K562 (cell line): ENCODE data around the gene HEPHL1. TPM values are rescaled to one million over a fixed set of nuclear protein-coding genes. Genes with fewer than 3 reads are reported as not detected.

ENCODE experiments used
- ATAC-seq: fragments of 200-7000 bp; cut with Tn5 transposase; 3 replicates; pipeline ENCODE4 v1.9.1; 2020; ENCODE audit warnings: moderate library complexity
- BruUV-seq: library from RNA; stranded (reverse); fragments of 400-500 nt; replicated peaks from 2 replicates; lab custom pipeline; 2021; lab: Mats Ljungman, UMichigan
- CTCF ChIA-PET: fragments of 300-600 bp; formaldehyde crosslinking; extraction: SDS; loops from one replicate; lab custom pipeline; 2021; ENCODE audit warnings: low intra/inter-chr PET ratio; lab: Yijun Ruan, JAX
- POLR2A ChIA-PET: fragments of 300-600, 350-650 bp; sonication (Branson Sonifier 250); formaldehyde crosslinking; extraction: SDS; loops from one replicate; lab custom pipeline; 2021; ENCODE audit warnings: antibody characterized with exemption, inconsistent platforms; lab: Yijun Ruan, JAX
- DNase-seq, 4 experiments: peaks; one replicate each; pipeline versions ENCODE4 v3.0.0 to v3.0.0-alpha.2; 2011 to 2018; ENCODE audit warnings: low spot score in 3 of 4, mixed read lengths in 3 of 4; ENCODE audit errors: extremely low read depth in 1 of 4
- FAIRE-seq: peaks from 2 replicates; lab custom pipeline; 2011; peaks lifted over from hg19 to GRCh38; lab: Jason Lieb, UNC
- H2AFZ ChIP-seq: 2 replicates; pipeline ENCODE4 v1.6.0; 2011; ENCODE audit warnings: low read depth, low read length, control low read depth, inconsistent platforms
- H3K27ac ChIP-seq: fragments of 200-600 bp; 3 replicates; pipeline ENCODE4 v1.8.0; 2011; ENCODE audit warnings: low read depth, mild to moderate bottlenecking, control low read depth, inconsistent platforms, low read length, moderate library complexity, mixed read lengths; ENCODE audit errors: extremely low read depth
- H3K27me3 ChIP-seq, 2 experiments: fragments of 300-600 bp in 1 of 2; 2 replicates in 1 of 2; 3 replicates in 1 of 2; pipeline versions ENCODE4 v1.6.0 to v1.8.0; 2011; ENCODE audit warnings: inconsistent platforms in 2 of 2, low read length in 2 of 2, mild to moderate bottlenecking in 1 of 2, mixed read lengths in 1 of 2, moderate library complexity in 1 of 2; ENCODE audit not compliant: control insufficient read depth in 2 of 2, insufficient read depth in 2 of 2
- H3K36me3 ChIP-seq: fragments of 300-600 bp; 3 replicates; pipeline ENCODE4 v1.8.0; 2011; ENCODE audit warnings: mild to moderate bottlenecking, low read length, inconsistent platforms; ENCODE audit not compliant: control insufficient read depth, insufficient read depth
- H3K4me1 ChIP-seq, 2 experiments: fragments of 200-600 bp in 1 of 2; replicated peaks in 1 of 2; 2 replicates in 1 of 2; 3 replicates in 1 of 2; pipeline versions ENCODE4 v1.5.1 to v1.8.0; 2011; ENCODE audit warnings: inconsistent platforms in 2 of 2, low read length in 2 of 2, mild to moderate bottlenecking in 1 of 2, mixed read lengths in 1 of 2, moderate library complexity in 1 of 2; ENCODE audit not compliant: control insufficient read depth in 2 of 2, insufficient read depth in 2 of 2
- H3K4me2 ChIP-seq: 2 replicates; pipeline ENCODE4 v1.6.1; 2011; ENCODE audit warnings: low read length, control low read depth, inconsistent platforms, mixed read lengths; ENCODE audit not compliant: insufficient read depth
- H3K4me3 ChIP-seq: fragments of 200-600 bp; sonication (generic), shearing (Covaris generic); 2 replicates; pipeline ENCODE4 v1.5.1; 2016; ENCODE audit warnings: control low read depth, inconsistent platforms
- H3K79me2 ChIP-seq: fragments of 200-600 bp; 3 replicates; pipeline ENCODE4 v1.8.0; 2011; ENCODE audit warnings: low read length, inconsistent platforms; ENCODE audit not compliant: control insufficient read depth, insufficient read depth
- H3K9ac ChIP-seq, 2 experiments: 2 replicates each; pipeline versions ENCODE4 v1.6.0 to v1.6.1; 2011; ENCODE audit warnings: low read depth in 2 of 2, low read length in 2 of 2, control low read depth in 1 of 2, inconsistent platforms in 1 of 2, mild to moderate bottlenecking in 1 of 2, mixed read lengths in 1 of 2; ENCODE audit not compliant: insufficient read depth in 1 of 2
- H3K9me1 ChIP-seq: one replicate; pipeline ENCODE4 v1.6.0; 2011; ENCODE audit warnings: inconsistent platforms, mild to moderate bottlenecking, low read length, moderate library complexity; ENCODE audit not compliant: control insufficient read depth, insufficient read depth
- H3K9me3 ChIP-seq: replicated peaks from 2 replicates; pipeline ENCODE4 v1.5.1; 2011; ENCODE audit warnings: low read depth, low read length, inconsistent platforms; ENCODE audit not compliant: control insufficient read depth, insufficient read depth
- H4K20me1 ChIP-seq: replicated peaks from 2 replicates; pipeline ENCODE4 v1.6.1; 2011; ENCODE audit warnings: low read length, inconsistent platforms, mixed read lengths; ENCODE audit not compliant: control insufficient read depth, insufficient read depth
- CCAR2 ChIP-seq: fragments of 200-400 bp; formaldehyde crosslinking; IDR thresholded peaks from 2 replicates; pipeline ENCODE4 v1.6.1; 2017; ENCODE audit warnings: mild to moderate bottlenecking, low read depth, low read length
- DACH1 ChIP-seq: fragments of 450-650 bp; IDR thresholded peaks from 2 replicates; pipeline ENCODE4 v1.6.1; 2018; ENCODE audit not compliant: partially characterized antibody
- HNRNPL ChIP-seq: fragments of 200-400 bp; formaldehyde crosslinking; IDR thresholded peaks from 2 replicates; pipeline ENCODE4 v1.6.1; 2017; ENCODE audit warnings: low read depth, mild to moderate bottlenecking, low read length
- JUN ChIP-seq, 2 experiments: sonication (generic) in 1 of 2; formaldehyde crosslinking in 1 of 2; IDR thresholded peaks; 2 replicates each; pipeline versions ENCODE4 v1.6.1 to v1.8.0; 2012 to 2022; ENCODE audit warnings: borderline replicate concordance in 2 of 2, mild to moderate bottlenecking in 2 of 2, improper control_type of control experiment in 1 of 2, low read depth in 1 of 2, low read length in 1 of 2, missing genetic modification reagents in 1 of 2
- MTA3 ChIP-seq: fragments of 450-650 bp; formaldehyde crosslinking; IDR thresholded peaks from 2 replicates; pipeline ENCODE4 v1.6.1; 2017; ENCODE audit warnings: mild to moderate bottlenecking, borderline replicate concordance
- SMC3 ChIP-seq: conservative IDR thresholded peaks from 2 replicates; pipeline ENCODE4 v1.6.1; 2011; ENCODE audit warnings: low read depth, low read length, improper control_type of control experiment; ENCODE audit not compliant: insufficient read depth
- STAT5A ChIP-seq: IDR thresholded peaks from 2 replicates; pipeline ENCODE4 v1.6.1; 2012; ENCODE audit warnings: low read length, inconsistent platforms, borderline replicate concordance
- ZNF140 ChIP-seq: fragments of 250-450 bp; sonication (Bioruptor Pico); IDR thresholded peaks from 2 replicates; pipeline ENCODE4 v1.8.0; 2021; ENCODE audit warnings: moderate library complexity, mild to moderate bottlenecking, inconsistent platforms
- ZNF551 ChIP-seq: fragments of 250-450 bp; sonication (Bioruptor Pico); IDR thresholded peaks from 2 replicates; pipeline ENCODE4 v1.5.0; 2021; ENCODE audit warnings: mild to moderate bottlenecking, moderate library complexity
- ZNF589 ChIP-seq: fragments of 200-800 bp; sonication (Bioruptor generic); IDR thresholded peaks from 2 replicates; pipeline ENCODE4 v1.6.1; 2016; ENCODE audit warnings: low read depth, missing genetic modification characterization, missing compliant biosample characterization
- WGBS: fragments of 100-300 bp; shearing (Covaris generic); methylation state at CpG from one replicate; pipeline ENCODE4 v1.1.6; 2016; ENCODE audit warnings: low coverage, mixed read lengths; ENCODE audit not compliant: insufficient coverage; ENCODE audit errors: missing lambda C conversion rate; 5-methylcytosine and 5-hydroxymethylcytosine counted together
- in situ Hi-C: fragments of 300-500 bp; cut with MboI; formaldehyde crosslinking; loops from 4 replicates; pipeline ENCODE4 v1.15.0; 2018; ENCODE audit warnings: inconsistent platforms, mixed read lengths
- intact Hi-C: fragments of 100-400 bp; cut with micrococcal nuclease; formaldehyde crosslinking; loops from 2 replicates; pipeline ENCODE4 v1.14.2; 2022
- polyA plus RNA-seq, 8 experiments: library from polyadenylated mRNA; depleted of rRNA in 4 of 8; stranded (reverse) in 5 of 8; unstranded in 3 of 8; fragments of >200 nt; fragmentation: Nextera tagmentation in 2 of 8; fragmentation: Illumina TruSeq in 1 of 8; extraction: Ambion mirVana in 2 of 8; extraction: Trizol in 1 of 8; gene quantifications; 2 replicates each; pipeline versions ENCODE4 v1.2.1 to v1.2.3, GENCODE V29; 2011 to 2014; ENCODE audit warnings: inconsistent platforms in 1 of 8, missing spikeins in 1 of 8
- total RNA-seq, 7 experiments: library from RNA; depleted of rRNA in 6 of 7; stranded (reverse); fragments of >200 nt in 6 of 7; fragmentation: Illumina TruSeq in 2 of 7; extraction: Trizol in 2 of 7; gene quantifications; 2 replicates each; pipeline versions ENCODE4 v1.2.1 to v1.2.3, GENCODE V29; 2011 to 2021; ENCODE audit warnings: low replicate concordance in 1 of 7
- TF ChIP-seq, protein P1 (sequence below): sonication (generic); formaldehyde crosslinking; IDR thresholded peaks from 2 replicates; pipeline ENCODE4 v1.4.0; 2020; ENCODE audit warnings: mild to moderate bottlenecking, missing genetic modification reagents
- TF ChIP-seq, protein P2 (sequence below): fragments of 250-450 bp; sonication (Bioruptor Pico); IDR thresholded peaks from 2 replicates; pipeline ENCODE4 v1.8.0; 2022; ENCODE audit warnings: inconsistent platforms, mild to moderate bottlenecking, moderate library complexity, borderline replicate concordance

HEPHL1 gene
- total and polyA plus RNA-seq, 9 of the 15 experiments (the other 6 are each of a cell fraction or from before 2014, with no cell fraction given), result 0.01 TPM; not detected in 8

DNA sequence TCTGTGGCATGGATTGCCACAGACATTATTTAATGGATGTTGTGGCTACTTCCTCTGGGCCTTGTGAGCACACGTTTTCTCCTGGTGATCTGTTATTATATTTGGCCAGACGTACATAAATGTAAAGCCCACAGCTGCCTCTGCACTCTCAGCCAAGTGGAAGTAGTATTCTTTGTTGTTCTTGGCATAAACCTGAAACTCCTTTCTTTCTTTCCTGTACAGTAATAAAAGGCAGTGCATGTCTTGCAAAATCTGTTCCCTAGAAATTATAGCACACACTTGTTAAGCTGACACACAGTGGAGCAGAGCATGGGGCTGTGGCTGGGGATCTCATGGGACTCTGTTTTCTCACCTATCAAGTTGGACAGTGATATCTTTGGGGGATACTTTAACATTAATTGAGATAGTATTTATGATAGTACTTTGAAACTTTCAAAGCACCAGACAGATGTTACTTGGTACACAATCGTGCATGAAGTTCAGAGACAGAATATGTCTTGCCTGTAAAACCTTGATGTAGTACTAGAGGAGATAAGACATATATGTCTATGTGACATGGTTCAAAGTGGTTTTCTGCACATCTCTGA lies 128.4 kb downstream of the HEPHL1 start:
- Histone ChIP-seq H3K27ac (no peak overlapping the region), H3K9me1 (peaks cover 3% of the 10 kb centered on the region), H3K4me2 (no peak overlapping the region), H3K9me3 (no peaks in the 10 kb centered on the region), H3K9ac (no peak overlapping the region), H3K4me1 (peaks cover 14 to 44% of the 10 kb centered on the region in 2 experiments), H3K79me2 (peaks cover 58% of the 10 kb centered on the region), H4K20me1 (peaks cover 14% of the 10 kb centered on the region), H3K27me3 (no peaks in the 10 kb centered on the region), H2AFZ (no peak overlapping the region), H3K36me3 (no peaks in the 10 kb centered on the region; the same call in 2 of the 3 replicates), H3K4me3 (no peak overlapping the region)
- FAIRE-seq (no peak), ATAC-seq (no peak), DNase-seq (no peak)
- BruUV-seq, result no TSS peak
- intact Hi-C loops (no loop called here), in situ Hi-C loops (no loop called here)
- 37% methylated on average over 3 of the region's 3 CpGs for WGBS
- TF ChIP-seq STAT5A (no peak), ZNF551 (CRISPR knock-in tag) (no peak), SMC3 (no peak), HNRNPL (no peak), JUN (IDR thresholded peaks at IDR 0.05; ENCODE audit: borderline replicate concordance, low read depth, low read length) (no peak), JUN (CRISPR knock-in tag; IDR thresholded peaks at IDR 0.05; ENCODE audit: borderline replicate concordance) (no peak), ZNF140 (CRISPR knock-in tag) (no peak), CCAR2 (no peak), MTA3 (no peak), DACH1 (no peak), ZNF589 (CRISPR knock-in tag) (no peak)
- TF ChIP-seq, protein P1, sequence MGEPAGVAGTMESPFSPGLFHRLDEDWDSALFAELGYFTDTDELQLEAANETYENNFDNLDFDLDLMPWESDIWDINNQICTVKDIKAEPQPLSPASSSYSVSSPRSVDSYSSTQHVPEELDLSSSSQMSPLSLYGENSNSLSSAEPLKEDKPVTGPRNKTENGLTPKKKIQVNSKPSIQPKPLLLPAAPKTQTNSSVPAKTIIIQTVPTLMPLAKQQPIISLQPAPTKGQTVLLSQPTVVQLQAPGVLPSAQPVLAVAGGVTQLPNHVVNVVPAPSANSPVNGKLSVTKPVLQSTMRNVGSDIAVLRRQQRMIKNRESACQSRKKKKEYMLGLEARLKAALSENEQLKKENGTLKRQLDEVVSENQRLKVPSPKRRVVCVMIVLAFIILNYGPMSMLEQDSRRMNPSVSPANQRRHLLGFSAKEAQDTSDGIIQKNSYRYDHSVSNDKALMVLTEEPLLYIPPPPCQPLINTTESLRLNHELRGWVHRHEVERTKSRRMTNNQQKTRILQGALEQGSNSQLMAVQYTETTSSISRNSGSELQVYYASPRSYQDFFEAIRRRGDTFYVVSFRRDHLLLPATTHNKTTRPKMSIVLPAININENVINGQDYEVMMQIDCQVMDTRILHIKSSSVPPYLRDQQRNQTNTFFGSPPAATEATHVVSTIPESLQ (CRISPR knock-in tag), result no peak
- TF ChIP-seq, protein P2, sequence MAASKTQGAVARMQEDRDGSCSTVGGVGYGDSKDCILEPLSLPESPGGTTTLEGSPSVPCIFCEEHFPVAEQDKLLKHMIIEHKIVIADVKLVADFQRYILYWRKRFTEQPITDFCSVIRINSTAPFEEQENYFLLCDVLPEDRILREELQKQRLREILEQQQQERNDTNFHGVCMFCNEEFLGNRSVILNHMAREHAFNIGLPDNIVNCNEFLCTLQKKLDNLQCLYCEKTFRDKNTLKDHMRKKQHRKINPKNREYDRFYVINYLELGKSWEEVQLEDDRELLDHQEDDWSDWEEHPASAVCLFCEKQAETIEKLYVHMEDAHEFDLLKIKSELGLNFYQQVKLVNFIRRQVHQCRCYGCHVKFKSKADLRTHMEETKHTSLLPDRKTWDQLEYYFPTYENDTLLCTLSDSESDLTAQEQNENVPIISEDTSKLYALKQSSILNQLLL (CRISPR knock-in tag), result no peak
- CTCF ChIA-PET, result no interaction called here
- POLR2A ChIA-PET, result interaction anchor here (0.5 to 1.8 kb wide), 4 partner anchors 14 to 45 kb away, joined by 3 to 7 read pairs (median 3); no protein-coding TSS in a partner anchor
